ENCODE measurements around the gene TACSTD2.
"Not testable (repeated sequence)": the region's sequence is repeated elsewhere in the genome, so short reads cannot be mapped to it uniquely, and the experiment has no call there.

TACSTD2 gene, protein sequence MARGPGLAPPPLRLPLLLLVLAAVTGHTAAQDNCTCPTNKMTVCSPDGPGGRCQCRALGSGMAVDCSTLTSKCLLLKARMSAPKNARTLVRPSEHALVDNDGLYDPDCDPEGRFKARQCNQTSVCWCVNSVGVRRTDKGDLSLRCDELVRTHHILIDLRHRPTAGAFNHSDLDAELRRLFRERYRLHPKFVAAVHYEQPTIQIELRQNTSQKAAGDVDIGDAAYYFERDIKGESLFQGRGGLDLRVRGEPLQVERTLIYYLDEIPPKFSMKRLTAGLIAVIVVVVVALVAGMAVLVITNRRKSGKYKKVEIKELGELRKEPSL

DNA sequence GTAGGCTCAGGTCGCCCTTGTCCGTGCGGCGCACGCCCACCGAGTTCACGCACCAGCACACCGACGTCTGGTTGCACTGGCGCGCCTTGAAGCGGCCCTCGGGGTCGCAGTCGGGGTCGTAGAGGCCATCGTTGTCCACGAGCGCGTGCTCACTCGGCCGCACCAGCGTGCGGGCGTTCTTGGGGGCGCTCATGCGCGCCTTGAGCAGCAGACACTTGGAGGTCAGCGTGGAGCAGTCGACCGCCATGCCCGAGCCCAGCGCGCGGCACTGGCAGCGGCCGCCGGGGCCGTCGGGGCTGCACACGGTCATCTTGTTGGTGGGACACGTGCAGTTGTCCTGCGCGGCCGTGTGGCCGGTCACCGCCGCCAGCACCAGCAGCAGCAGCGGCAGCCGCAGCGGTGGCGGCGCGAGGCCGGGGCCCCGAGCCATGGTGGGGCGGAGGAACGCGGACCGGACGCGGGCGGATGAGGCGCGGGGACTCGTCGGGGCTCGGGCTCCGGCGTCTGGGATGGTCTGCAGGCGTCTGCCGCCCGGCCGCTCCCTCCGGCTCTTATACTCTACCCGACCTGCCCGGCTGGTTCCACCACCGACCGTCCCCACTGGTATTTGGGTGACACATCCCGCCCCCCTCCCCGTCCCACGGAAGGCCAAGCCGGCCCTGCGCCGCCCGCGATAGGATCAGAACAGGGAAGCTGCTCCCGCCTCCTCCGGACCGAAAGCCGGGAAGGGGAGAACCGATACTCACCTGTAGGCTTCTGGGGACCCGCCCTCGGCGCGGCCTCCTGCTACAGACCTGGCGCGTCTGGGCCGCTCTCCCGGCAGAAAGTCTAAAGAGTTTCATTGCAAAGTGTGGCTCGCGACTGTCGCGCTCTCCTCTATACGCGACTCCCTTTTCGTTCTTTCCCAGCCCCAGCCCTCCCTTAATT is at the start of gene TACSTD2:
Gene TACSTD2 (minus strand): TSS at position 526 of the 927 bp plus-strand sequence. CDS start 96 bp downstream, at position 430.
- DNase-seq: no peak

DNA sequence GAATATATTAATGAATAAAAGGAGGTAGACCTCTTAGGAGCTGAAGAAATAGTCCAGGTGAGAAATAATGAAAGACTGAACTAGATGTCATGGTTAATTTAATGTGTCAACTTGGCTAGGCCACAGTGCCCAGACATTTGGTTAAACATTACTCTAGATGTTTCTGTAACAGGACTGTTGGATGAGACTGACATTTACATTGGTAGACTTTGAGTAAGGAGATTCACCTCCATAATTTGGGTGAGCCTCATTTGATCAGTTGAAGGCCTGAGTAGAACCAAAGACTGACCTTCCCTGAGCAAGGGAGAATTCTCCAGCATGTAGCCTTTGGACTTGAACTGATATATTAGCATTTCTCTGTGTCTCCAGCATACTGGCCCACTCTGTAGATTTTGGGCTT is 49.2 kb upstream of the TACSTD2 start:
- DNase-seq: no peak

DNA sequence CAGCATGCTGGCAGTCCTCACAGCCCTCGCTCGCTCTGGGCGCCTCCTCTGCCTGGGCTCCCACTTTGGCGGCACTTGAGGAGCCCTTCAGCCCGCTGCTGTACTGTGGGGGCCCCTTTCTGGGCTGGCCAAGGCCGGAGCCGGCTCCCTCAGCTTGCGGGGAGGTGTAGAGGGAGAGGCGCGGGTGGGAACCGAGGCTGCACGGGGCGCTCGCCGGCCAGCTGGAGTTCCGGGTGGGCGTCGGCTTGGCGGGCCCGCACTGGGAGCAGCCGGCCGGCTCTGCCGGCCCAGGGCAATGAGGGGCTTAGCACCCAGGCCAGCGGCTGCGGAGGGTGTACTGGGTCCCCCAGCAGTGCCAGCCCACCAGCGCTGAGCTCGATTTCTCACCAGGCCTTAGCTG is 46.2 kb upstream of the TACSTD2 start:
- DNase-seq: not testable (repeated sequence)

DNA sequence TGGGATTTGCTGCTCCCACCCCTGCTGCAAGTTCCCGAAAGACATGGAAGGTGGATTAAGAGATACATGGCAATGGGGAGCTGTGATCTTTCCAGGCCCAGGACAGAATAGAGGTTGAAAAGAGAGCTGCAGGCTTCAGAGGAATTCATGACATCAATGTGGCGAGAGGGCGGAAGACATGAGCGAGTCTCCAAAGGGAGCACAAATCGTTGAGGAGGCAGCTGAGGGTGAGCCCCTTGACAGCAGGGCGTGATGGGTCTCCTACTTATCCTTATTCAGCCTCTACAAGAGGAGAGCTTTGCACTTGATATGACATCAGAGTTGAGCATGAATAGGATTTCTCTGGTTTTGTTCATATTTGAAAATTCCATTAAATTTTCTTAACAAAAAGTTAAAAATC is 45.5 kb upstream of the TACSTD2 start:
- DNase-seq: no peak

DNA sequence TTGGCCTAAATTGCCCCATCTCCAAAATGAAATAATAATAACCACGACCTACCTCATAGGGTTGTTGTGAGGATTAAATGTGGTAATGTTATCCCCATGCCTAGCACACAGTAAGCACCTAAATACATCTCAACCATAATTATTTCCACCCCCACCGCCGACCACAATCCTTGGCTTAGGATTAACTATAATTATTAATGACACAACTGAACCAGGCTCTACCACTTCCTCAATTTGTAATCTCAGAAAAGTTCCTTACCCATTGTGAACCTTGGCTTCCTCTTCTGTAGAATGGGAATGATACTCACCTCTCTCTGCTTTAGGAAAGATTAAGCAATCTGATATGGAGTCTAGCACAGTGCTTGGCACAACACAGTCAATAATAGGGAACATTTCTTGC is 44.3 kb upstream of the TACSTD2 start:
- DNase-seq: no peak

DNA sequence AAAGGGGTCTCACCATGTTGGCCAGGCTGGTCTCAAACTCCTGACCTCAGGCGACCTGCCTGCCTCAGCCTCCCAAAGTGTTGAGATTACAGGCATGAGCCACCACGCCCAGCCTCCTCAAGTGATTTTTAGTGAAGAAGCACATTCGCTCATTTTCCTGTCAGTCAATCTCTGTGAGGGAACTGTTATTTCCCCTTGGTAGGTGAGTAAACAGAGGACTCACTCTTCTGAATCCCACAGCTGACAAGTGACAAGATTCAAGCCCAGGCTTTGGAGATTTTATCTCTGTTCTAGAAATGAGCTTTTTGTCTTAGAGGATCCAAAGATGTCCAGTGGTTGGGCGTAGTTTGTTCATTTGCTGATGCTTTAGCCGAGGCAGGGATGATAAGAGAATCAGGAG is 43.9 kb upstream of the TACSTD2 start:
- no peak for DNase-seq

DNA sequence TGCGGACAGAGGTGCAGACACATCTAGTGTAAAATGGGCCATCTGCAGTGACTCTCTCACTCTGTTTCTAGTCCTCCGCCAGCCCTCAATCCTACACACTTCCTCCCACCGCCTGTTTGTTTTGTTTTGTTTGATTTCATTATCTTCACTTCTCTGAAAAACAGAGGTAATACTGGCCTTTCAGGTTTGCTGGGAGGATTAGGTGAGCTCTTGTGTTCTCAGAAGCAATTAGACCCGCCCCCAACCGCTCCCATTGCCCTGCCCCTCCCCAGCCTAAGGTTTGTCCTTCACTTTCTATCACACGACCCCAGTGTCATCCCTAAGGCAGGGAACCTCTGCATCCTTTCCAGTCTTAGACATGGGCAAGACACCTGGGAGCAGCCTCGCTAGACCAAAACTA is 43.2 kb upstream of the TACSTD2 start:
- DNase-seq: peak; percentile 7

DNA sequence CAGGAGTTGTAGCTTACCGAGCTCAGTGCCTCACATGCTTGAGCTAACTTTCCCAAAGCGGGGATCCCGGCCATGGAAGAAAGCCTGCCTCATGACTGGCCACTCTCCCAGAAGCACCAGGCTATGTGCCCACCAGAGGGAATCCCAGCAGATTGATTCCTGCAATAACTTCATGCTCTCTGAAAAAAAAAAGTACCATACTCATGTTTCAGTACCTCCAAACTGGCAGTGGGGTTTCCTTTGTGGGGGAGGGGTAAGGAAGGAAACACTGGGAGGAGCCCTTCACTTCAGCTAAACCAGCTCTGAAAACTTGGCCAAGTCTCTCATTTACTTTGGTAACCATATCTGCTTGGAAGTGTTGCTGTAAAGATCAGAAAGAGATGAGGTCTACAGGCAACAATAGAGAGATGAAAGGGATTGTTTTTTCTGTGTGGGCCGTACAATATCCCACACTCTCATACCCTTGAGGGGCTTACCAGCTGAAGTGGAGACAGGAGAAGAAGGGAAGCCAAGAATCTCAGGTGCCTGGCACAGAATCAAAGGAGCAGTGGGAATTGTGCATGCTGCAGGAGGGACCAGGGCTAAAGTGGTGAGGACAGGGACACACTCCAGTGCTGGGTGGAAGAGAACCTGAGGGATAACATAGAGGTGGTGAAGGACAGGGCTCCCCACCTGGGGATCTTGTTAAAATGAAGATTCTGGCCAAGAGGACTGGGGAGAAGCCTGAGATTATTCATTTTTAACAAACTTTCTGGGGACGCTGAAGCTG is 42.4 kb upstream of the TACSTD2 start:
- DNase-seq: peak; percentile 36

DNA sequence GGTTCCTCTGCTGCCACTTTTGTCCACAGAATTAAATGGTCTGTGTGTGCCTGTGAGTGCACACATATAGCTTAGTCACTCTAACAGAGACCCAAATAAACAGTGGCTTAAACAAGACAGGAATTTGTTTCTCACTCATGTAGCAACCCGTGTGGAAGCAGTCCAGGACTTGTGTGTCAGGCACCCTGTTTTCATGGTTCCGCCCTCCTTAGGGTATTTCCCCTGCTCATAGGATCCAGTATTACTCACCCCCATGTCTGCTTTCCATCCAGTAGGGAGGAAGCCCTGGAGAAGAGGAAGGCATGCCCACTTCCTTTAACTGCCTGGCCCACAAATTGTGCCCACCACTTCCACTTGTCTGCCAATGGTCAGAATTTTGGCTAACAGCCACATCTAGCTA is 41.3 kb upstream of the TACSTD2 start:
- no peak for DNase-seq

DNA sequence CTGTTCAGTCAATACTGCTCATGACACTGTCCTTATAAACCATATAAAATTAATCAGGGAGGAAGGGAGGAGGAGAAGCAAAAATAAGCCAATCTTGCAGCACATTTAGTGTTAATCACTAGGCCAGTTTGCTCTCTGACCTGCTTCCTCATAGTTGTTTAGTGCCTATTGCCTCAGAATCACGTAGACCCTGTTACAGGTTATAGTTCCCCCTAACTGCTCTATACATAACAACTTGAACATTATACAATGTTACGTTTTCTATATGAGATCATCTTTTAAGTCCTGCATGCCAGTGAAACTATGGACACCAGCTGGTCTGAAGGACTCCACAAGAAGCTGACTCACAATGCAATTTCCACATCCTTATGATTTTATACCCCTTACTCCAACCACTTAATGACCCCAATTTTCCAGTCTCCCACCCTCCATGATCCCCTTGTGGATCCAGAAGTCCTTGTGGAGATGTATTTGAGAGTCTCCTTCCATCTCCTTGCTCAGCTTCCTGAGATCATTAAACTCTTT is 34.9 kb upstream of the TACSTD2 start:
- no peak for DNase-seq

DNA sequence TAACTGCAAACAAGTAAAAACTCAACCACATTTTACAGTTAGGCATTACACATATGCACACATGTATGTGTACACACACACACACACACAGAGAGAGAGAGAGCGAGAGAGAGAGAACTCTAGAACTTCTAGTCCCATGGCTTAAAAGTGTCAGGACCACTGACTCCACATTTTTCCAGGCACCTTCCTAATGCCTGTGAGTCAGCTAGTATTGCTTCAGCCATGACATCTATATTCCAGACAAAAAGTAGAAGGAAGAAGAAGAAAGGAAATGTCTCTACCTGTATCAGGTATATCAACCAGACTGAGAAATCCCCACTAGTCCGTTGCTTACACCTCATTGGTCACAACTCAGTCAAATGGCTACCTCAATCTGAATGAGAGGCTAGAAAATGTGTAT is 31.9 kb upstream of the TACSTD2 start:
- DNase-seq: no peak

DNA sequence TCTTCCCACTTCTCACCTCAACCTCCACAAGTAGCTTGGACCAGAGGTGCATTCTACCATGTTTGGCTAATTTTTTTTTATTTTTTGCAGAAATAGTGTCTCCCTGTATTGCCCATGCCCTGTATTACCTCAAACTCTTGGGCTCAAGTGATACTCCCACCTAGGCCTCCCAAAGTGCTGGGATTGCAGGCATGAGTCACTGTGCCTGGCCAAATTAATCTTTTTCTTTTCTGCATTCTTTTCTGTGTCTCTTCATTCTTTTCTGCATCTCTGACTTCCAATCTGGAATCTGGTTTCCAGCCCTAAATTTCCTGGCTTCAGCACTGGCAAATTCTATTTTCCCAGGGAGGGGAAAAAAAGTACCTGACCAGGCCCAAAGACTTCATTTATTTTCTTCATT is 31.2 kb upstream of the TACSTD2 start:
- DNase-seq: no peak

DNA sequence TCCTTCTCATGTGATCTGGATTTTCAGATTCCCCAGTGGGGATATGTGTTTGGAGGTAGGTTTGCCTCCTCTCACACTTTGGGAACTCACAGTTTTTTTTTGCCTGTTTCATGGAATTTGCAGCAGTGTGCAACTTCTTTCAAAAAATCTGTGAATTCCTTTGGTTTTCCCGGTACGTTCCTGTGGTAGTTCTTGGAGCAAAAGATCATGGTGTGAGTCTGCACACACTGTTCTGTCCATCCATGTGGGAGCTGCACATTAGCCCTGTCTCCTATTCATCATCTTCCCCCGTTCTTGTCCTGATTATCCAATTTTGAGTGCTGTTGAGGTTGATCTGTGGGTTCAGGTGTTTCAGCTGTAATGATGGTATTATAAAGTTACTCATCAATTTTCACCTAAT is 30.3 kb upstream of the TACSTD2 start:
- DNase-seq: no peak

DNA sequence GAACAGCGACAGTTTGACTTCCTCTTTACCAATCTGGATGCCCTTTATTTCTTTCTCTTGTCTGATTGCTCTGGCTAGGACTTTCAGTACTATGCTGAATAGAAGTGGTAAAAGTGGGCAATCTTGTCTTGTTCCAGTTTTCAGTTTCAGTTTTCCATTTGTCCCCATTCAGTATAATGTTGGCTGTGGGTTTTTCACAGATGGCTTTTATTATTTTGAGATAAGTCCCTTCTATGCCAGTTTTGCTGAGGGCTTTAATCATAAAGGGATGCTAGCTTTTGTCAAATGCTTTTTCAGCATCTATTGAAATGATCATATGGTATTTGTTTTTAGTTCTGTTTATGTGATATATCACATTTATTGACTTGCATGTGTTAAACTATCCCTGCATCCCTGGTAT is 24.9 kb upstream of the TACSTD2 start:
- DNase-seq: not testable (repeated sequence)

DNA sequence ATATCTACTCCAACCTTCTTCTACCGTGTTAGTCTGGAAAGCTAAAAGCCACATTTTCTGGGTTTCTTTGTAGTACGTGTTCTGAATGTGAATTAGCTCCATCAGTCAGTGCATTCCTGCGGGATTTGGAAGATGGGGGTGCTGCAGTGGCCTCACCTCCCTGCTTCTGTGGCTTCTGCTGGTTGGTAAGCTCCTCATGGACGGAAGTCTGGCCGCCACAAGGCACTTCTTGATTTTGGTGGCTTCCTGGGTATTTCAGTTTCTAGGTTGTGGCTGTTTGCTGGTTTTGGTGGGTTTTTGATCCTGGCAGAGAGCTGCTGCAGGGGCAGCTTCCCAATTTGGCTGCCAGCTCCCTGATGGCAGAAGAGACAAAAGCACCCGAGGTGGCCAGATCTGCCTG is 20.9 kb upstream of the TACSTD2 start:
- DNase-seq: no peak

DNA sequence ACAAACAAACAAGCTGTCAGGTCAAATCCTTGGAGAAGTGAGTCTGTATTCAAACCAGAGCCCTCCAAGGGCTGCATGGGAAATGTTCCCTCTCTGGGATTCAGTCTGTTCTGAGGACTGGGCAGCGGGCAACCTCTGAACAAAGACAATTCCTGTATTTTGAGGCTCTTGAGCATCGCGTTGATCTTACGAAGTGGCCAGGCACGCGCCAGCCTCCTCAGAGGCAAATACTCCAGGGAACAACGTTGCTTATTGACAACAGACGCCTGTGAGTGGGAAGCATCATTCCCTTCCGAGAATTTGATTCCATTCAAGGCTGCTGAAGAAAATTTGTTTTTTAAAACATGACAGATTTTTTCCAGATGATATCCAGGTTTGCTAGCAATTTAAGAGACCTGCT is 20.0 kb upstream of the TACSTD2 start:
- peak; percentile 15 for DNase-seq

DNA sequence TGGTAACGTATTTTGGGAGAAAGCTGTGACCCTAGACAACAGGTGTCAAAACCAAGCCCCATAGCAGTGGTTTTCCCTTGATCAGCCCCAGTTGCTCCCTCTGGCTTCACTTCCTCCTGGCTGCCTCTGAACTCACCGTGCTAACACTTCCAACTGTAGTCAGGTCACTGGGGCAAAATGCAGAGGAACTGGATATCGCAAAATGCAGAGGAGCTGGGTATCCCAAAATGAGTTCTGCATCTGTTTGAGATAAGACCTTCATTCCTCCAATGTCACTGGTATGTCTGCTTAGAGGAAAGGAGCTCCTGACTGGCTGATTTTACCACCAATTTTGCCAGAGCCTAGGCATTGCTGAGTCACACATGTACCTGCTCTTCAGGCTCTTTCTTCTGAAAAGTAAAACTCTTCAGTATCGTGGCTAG is 19.6 kb upstream of the TACSTD2 start:
- DNase-seq: no peak

DNA sequence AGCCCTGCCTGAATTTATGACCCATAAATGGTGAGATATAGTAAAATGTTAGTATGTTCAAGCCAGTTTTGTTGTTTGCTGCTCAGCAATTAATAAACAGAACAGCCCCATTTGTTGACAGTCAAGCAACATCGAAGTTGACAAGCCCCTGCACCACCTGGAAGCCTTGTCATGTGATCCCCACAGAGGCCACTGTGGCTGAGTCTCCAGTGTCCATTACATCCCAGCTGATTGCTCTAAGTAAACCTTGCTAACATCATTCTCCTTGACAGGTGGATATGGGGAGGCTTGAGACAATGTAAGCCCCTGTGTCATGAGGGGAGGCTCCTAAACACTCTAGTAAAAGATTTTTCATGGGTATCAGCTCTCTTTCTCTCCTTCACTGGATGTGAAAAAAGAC is 17.5 kb upstream of the TACSTD2 start:
- DNase-seq: no peak

DNA sequence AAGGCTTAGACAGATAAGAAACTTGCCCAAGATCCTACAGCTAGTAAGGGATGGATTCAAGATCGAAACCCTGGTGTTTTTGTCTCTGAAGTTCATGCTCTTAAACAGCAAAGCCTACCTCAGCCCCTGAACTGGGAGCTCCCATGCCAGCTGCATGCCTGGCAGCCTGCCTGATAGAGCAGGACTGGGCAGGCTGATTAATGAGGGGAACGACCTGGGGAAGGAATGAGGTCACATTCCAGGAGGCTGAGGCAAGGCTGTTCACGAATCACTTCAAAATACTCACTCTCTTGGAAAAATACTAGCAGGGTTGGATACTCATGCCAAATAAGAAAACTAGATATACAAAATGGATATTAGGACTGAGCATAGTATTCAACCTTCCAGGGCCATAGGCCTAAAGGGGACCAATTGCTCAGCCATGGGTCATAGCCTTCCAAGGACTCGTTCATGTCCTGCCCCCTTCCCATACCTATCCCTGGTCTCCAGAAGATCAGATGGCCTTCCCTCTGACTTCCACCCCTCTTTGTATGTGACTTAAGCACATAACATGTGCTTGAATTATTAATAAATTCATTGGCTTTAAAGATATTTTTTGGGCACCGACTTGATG is 15.6 kb upstream of the TACSTD2 start:
- DNase-seq: peak; percentile 69

DNA sequence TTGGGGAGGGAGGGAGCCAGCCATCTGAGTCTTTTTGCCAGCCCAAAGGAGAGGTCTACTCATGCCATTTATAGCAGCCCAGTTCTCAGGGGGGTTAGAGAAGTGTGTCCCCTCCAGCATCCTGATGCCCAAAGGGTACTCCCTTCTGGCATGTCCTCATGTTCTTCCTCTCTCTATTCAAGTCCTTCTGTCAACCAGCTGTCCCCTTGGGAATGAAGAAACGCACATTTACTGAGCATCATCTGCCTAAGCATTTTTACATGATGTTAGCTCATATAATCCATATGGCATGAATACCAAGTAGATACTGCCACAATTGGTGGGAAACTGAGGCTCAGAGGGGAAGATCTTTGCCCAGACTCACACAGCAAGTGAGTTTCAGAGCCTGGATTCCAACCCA is 14.8 kb upstream of the TACSTD2 start:
- peak; percentile 54 for DNase-seq

DNA sequence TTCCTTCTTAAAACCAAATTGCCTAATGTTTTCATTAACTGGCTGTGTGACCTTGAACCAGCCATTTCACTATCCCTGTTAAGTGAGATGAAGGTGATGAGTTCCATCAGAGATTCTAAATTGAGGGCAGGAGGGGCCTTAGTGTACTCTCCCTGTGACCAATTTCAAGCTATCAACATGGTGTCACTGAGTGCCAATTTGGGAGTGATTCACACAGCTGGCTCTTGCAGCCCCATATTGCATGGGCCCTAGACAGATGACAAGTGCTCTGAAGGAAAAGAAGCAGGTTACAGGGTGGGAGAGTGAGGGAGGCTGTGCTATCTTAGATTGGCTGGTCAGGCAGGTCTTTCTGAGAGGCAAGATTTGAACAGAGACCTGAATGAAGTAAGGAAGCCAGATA is 13.0 kb upstream of the TACSTD2 start:
- DNase-seq: no peak

DNA sequence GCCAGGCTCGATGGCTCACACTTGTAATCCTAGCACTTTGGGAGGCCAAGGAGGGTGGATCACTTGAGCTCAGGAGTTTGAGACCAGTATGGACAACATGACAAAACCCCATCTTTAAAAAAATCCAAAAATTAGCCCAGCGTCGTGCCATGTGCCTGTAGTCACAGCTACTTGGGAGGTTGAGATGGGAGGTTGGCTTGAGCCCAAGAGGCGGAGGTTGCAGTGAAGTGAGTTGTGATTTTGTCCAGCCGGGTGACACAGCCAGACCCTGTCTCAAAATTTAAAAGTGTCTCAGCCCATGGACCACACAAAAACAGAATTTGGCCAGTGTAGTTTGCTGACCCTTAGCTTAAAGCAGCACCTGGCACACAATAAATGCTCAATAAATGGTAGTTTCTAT is 11.3 kb upstream of the TACSTD2 start:
- no peak for DNase-seq

DNA sequence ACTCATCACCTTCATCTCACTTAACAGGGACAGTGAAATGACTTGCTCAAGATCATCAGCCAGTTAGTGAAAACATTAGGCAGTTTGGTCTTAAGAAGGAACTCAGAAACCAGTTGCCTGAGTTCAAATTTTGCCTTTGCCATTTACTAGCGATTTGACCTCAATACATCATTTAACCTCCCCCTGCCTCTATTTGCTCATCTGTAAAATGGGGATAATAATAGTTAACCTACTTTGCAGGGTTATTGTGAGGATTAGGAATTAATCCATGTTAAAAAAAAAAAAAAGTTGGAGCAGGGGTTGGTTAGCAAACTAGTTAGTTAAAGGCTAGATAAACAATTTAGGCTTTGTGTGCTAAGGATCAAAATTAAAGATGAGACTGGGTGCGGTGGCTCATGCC is 10.6 kb upstream of the TACSTD2 start:
- no peak for DNase-seq

Data from NCI-H2171 treated with DMSO at 0.1 percent for 48 hours (cell line).